Gastrocnemius medialis (tissue), 4 donors: Measurements from ENCODE around the gene LIPI.

Experiments used
- POLR2A ChIP-seq, 2 donors: fragments of 450-650 bp; IDR thresholded peaks; one replicate each; pipeline ENCODE4 v1.6.1; 2017; ENCODE audit warnings: antibody characterized with exemption in 2 of 2, mild to moderate bottlenecking in 2 of 2, moderate library complexity in 2 of 2
- TF ChIP-seq, protein P1 (sequence below), 5 experiments: fragments of 450-650 bp in 3 of 5; fragments of 200-600 bp in 2 of 5; sonication (generic) in 2 of 5; IDR thresholded peaks in 4 of 5; conservative IDR thresholded peaks in 1 of 5; 1 replicate in 4 of 5; 2 replicates in 1 of 5; pipeline ENCODE4 v1.5.1; 2016 to 2019; ENCODE audit warnings: antibody characterized with exemption in 5 of 5, mild to moderate bottlenecking in 3 of 5, moderate library complexity in 3 of 5

DNA sequence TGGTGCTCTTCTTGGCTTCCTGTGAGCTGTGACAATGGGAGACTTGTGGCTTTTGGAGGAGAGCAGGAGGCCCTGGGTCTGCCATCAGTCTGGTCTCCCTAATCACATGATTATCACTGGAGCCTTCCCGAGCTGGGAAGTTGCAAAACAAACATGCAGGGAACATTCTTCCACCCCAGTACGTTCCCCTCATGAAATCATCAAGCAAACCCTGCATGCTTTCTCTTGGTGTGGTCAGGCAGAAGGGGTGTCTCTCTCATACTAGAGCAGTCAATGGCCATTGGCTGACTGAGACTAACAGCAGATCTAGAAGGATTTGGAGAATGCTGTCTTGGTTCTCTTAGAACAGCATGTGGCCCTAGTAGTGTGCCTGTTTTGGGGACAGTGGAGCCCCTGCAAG, 111.2 kb downstream of the LIPI start:
- TF ChIP-seq, protein P1, sequence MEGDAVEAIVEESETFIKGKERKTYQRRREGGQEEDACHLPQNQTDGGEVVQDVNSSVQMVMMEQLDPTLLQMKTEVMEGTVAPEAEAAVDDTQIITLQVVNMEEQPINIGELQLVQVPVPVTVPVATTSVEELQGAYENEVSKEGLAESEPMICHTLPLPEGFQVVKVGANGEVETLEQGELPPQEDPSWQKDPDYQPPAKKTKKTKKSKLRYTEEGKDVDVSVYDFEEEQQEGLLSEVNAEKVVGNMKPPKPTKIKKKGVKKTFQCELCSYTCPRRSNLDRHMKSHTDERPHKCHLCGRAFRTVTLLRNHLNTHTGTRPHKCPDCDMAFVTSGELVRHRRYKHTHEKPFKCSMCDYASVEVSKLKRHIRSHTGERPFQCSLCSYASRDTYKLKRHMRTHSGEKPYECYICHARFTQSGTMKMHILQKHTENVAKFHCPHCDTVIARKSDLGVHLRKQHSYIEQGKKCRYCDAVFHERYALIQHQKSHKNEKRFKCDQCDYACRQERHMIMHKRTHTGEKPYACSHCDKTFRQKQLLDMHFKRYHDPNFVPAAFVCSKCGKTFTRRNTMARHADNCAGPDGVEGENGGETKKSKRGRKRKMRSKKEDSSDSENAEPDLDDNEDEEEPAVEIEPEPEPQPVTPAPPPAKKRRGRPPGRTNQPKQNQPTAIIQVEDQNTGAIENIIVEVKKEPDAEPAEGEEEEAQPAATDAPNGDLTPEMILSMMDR (IDR thresholded peaks at IDR 0.05 in 4 of 5, conservative IDR thresholded peaks at IDR 0.05 in 1 of 5), result no peak
- no peak for TF ChIP-seq POLR2A (IDR thresholded peaks at IDR 0.05)
